GM18909 (cell line): ENCODE measurements around the gene ECEL1.
"Not testable (repeated sequence)": the region's sequence is repeated elsewhere in the genome, so short reads cannot be mapped to it uniquely, and the experiment has no call there.

Experiments
- ATAC-seq: cut with Tn5 transposase; IDR thresholded peaks from one replicate; pipeline ENCODE4 v1.9.1; 2021; ENCODE audit warnings: mild to moderate bottlenecking; ENCODE audit not compliant: unreplicated experiment, poor library complexity

The ECEL1 gene

DNA sequence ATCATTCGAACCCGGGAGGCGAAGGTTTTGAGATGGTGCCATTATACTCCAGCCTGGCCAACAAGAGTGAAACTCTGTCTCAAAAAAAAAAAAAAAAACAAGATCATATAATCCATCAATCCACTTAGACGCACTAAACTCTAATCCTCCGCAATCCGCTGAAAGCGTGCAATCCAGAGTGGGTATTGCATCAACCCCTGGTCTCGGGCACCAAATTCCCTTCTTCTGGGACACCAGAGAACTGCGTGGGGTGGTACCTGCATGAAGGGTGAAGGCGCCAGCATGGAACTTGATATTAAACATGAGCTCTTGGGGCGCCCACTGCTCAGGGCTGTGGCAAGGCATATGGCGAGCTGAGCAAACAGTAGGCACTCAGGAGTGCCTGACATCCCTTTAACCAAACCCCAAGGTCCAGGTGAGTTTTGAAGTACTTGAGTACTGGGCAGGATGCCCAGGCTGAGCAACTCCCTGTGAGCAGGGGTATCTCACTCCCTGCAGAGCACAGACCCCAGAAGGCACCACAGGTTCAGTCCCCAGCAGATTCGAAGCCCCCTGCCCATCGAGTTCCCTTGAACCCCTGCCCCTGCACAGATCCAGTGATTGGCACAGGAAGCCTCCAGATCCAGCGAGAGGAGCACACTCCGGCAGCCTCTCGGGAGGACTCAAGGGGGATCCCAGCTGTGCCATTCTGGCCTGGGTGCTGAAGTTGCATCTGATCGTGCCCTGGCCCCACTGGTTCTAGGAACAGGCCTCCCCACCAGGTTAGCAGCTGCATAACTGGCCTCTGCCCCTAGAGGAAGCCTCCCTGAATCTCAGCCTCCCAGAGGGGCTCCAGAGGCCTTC lies 23.7 kb downstream of the ECEL1 start:
- ATAC-seq = no peak

DNA sequence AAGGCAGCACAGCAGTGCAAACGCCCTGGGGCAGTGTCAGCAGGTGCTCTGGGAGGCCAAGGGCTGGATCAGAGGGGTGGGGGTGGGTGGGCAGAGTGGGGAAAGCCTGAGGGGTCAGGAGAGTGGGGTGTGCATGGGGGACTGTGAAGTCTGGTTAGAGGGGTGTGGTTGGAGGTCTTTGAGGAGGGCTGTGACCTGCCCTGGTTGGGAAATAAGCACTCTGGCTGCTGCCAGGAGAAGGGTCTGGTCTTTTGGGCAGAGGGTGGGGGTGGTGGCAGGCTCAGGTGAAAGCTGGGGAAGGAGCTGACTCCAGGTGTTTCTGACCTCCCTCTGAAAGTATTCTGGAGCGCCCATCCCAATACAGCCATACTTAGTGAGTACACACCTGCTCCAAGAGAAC lies 27.5 kb downstream of the ECEL1 start:
- ATAC-seq = no peak

DNA sequence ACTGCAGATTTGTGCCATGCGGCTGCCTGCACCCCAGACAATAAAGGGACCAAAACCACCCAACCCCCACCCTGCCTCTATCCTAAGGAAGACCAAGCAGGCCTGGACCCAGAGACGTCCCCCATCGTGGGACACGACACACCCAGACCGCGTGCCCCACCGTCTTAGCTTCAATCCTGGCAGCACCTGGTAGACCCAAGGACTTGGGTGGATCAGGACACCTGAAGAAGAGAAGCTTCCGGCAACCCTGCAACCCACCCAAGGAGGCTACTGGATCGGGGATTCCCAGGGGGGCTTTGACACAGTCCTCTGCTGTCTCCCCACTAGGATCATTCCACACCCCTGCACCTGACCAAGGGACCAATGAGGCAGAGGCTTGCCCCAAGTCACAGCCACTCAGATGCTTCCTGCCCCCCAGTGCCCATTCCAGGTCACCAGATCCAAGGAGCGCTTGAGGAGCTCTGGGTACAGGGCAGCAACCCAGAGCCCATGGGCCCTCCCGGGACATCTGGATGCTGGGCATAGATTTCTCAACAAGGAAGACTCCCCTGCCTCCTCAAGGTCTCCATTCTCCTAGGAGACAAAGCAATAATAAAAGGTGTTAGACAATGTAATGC lies 28.1 kb downstream of the ECEL1 start:
- ATAC-seq = no peak

DNA sequence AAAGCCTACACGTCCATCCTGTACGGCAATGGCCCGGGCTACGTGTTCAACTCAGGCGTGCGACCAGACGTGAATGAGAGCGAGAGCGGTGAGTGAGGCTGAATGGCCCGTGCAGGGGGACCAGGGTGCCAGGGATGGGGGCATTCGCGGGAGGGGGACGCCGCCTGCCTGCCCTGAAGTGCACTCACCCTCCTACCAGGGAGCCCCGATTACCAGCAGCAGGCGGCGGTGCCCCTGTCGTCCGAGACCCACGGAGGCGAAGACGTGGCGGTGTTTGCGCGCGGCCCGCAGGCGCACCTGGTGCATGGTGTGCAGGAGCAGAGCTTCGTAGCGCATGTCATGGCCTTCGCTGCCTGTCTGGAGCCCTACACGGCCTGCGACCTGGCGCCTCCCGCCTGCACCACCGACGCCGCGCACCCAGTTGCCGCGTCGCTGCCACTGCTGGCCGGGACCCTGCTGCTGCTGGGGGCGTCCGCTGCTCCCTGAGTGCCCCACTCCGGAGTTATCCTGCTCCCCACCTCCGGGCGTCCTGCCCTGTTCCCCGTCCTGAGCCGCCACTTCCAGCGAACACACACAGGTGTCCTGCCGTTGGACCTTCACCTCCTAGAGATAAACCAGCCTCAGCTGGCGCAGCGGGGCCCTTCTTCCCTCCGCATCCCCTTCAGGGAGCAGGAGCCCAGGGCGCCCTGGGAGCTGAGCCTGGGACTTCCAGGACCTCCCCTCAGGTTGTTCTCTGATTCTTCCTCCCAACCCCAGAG lies 28.8 kb downstream of the ECEL1 start:
- ATAC-seq = no peak

DNA sequence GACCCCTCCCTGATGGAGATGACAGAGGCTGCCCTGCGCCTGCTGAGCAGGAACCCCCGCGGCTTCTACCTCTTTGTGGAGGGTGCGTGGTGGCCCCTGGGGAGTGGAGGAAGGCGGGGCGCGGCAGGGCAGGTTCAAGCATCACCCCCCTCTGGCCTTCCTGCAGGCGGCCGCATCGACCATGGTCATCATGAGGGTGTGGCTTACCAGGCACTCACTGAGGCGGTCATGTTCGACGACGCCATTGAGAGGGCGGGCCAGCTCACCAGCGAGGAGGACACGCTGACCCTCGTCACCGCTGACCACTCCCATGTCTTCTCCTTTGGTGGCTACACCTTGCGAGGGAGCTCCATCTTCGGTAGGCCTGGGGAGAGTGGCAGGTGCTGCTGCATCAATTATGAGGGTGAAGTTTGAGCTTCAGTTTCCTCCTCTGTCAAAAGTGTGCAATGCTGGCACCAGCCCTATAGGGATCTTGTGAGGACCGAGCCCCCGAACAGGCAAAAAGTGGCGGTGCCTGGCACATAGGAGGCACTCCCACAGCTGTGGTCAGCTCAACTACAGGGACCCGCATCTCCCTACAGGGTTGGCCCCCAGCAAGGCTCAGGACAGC lies 29.5 kb downstream of the ECEL1 start:
- no peak for ATAC-seq

DNA sequence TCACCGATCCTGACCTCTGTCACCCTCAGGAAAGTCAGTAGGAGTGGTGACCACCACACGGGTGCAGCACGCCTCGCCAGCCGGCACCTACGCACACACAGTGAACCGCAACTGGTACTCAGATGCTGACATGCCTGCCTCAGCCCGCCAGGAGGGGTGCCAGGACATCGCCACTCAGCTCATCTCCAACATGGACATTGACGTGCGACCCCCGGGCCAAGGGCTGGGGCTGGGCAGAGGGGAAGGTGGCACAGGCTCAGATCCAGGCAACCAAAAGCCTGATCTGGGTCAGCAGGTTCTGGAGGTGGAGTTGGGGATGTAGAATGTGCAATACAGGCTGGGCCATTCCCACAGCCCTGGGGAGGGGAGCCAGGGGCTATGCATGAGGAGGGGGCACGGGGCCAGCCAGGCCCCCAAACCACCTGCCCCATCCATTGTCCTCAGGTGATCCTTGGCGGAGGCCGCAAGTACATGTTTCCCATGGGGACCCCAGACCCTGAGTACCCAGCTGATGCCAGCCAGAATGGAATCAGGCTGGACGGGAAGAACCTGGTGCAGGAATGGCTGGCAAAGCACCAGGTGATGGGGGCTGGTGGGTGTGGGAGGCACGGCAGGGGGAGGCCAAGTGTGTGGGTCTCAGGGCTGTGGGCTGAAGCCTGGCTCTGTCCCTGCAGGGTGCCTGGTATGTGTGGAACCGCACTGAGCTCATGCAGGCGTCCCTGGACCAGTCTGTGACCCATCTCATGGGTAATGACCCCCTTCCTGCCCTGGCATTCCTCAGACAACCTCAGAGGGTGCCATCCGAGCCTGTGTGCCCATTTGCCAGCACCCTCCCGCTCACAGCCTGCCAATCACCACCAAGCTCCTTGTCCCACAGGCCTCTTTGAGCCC lies 30.3 kb downstream of the ECEL1 start:
- ATAC-seq = no peak

DNA sequence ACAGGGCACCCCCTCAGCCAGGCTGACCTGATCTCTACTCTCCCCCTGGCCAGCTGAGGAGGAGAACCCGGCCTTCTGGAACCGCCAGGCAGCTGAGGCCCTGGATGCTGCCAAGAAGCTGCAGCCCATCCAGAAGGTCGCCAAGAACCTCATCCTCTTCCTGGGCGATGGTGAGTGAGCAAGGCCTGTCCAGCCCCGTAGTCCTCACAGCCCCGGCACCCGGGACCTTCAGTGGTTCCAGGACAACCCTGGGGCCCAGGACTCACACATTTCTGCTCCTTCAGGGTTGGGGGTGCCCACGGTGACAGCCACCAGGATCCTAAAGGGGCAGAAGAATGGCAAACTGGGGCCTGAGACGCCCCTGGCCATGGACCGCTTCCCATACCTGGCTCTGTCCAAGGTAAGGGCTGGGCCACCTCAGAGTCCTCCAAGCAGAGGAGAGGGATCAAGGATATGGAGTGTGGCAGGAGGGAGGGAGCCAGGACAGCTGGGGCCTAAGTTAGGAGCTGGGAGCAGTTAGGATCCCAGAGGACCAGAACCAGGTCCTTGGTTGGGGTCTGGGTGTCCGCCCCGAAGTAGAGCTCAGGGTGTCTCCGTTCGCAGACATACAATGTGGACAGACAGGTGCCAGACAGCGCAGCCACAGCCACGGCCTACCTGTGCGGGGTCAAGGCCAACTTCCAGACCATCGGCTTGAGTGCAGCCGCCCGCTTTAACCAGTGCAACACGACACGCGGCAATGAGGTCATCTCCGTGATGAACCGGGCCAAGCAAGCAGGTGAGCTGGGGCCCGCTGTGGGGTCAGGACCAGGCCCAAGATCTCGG lies 31.1 kb downstream of the ECEL1 start:
- no peak for ATAC-seq

DNA sequence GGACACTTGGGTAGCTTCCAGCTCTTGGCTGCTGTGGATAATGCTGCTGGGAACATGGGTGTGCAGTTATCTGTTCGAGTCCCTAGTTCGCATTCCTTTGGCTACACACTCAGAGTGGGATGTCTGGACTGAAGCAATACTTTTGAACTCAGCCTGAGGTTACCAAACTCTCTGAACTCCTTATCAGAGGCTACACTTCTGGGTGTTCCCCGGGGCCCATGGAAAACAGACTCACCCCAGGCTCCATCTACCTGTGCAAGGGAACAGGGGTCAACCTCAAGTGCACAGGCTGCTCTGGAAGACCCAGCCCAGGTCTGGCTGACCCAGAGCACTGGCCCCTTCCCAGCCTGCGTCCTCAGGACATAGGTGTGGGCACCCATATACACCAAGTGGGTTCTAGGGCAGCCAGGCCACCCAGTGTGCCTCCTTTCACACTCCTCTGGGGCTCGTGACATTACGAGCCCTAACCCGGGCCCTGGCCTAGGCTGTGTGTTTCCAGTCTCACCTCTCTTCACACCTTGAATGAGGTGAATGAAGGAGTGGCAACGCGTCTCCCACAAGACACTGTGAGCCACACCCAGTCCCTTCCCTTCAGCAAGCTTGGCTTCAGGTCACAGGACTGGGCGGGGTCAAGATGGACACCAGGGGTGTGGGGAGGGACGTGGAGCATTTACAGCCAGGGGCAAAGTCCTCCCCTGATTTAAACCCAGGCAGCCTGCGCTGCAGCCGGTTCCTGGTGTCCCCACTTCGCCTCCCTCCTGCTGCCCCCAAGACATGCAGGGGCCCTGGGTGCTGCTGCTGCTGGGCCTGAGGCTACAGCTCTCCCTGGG lies 32.0 kb downstream of the ECEL1 start, which contains the start of gene ALPI:
ALPI (plus strand) TSS at position 728 of the 830 bp plus-strand sequence; CDS start at position 775, 47 bp downstream.
- no peak for ATAC-seq

DNA sequence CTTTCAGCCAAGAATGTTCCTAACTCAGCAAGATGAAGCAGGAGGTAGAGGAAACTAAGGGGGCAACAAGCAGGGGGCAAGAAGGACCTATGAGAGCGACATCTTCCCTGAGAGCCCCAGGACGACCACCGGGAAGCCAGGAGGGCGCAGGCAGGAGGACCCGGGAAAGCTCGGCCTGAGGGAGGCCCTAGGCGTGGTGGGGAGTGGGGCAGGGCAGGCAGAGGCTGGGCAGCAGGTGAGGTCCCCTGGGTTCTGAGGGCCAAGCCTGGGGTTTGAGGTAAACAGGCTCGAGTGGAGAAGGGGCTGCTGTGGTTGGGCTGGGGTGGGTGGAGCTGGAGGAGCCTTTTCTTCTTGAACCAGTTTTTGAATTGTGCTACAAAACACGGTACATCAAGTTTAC lies 33.0 kb downstream of the ECEL1 start:
- no peak for ATAC-seq

DNA sequence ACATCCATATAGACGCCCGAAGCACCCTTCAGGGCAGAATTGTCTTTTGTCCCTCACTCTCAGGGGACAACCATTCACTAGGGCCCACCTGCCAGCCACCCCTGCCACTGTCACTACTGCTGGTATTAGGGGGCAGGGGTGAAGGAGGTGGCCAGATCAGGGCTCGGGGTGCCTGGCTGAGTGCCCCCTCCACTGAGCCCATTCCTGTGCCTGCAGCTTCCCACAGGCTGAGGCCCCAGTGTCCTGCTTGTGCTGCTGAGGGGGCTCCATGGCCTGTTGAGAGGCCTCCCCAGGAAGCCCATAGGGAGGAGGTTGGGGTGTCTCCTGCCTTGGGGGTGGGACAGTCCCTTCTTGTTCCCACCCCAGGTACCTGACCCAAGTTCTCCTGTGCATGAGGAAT lies 36.0 kb downstream of the ECEL1 start:
- ATAC-seq = not testable (repeated sequence)

DNA sequence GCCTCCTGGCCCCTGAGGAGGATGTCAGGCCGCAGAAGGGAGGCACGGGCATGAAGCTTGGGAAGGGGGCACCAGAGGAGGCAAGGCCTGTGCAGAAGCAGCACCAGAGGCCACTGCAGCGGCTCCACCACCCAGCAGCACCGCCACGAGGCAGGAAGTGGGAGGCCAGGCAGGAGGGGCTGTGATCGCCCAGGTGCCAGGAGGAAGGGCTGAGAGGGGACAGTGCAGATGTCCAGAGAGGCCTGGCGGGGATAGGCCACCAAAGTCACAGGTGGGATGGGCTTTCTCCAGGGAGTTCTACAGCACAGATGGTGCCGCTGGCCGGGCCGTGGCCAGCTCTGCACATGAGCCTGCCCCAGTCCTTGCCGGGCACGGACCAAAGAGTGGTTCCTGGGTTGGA lies 37.7 kb downstream of the ECEL1 start:
- no peak for ATAC-seq

DNA sequence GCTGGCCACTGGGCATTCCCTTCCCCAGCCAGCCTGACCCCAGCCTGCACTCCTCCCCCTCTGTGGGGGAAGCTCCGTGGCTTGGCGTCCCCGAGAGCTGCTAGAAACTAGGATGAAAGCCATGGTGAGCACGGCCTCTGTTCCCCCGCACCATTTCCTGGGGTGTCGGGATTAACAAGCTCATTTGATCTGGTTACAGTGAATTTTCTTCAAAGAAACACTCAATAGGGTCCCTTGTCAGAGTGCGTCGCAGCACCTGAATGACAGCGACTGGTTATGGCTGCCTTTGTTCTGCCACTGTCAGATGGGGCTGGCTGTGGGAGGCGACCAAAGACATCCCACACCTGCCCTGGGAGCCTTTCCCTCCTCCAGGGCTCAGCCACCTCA lies 39.3 kb downstream of the ECEL1 start:
- ATAC-seq = no peak

DNA sequence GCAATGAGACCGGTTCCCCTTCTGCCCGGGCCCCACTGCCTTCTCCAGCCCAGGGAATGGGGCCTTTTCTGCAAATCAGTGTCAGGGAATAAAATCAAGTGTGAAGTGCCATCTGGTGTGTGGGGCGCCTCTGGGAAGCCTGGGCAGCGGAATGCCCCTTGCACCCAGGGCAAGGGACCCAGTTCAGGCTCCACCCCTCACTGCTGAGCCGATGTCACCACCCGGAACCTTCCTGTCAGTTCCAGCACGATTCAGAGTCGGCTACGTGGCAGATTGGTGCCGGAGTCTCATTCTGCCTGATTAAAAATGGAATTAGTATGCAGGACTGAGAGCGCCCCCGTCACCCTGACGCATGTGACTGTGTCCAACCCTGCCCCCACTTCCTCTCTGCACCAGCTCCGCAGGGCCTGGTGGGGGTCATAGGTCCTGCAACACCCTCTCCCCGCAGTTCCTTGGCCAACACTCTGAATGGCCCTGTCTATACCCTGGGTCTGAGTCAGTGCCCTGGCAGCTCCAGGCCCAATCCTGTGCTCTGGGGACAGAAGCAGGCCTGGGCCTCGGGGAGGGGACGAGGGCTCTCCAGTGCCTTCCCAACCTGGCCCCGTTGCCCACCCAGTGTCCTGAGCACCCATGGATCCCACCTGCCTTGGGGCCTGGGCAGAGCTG lies 39.9 kb downstream of the ECEL1 start:
- ATAC-seq = no peak

DNA sequence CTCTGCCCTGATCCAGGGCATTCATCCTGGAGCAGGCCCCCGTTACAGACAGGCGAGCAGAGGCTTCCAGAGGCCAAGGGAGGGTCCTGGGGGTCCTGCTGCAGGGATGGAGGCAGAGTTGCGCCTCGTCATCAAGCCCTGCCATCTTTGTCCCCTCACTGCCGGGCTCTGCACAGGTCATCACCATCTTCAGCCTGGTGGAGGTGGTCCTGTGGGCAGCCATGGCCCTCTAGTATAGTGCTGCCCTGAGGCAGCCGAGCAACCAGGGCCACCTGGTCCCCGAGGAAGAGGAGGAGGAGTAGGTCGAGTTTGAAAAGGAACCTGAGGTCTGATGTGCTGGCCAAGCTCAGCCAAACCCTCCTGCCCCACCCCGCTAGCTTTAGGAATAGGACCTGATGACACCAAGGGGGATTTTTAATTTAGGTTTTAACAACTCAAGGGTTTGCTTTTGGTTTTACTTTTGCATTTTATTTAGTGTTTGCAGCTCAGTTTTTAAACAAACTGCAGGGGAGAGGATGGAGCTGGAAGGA lies 40.5 kb downstream of the ECEL1 start:
- no peak for ATAC-seq

DNA sequence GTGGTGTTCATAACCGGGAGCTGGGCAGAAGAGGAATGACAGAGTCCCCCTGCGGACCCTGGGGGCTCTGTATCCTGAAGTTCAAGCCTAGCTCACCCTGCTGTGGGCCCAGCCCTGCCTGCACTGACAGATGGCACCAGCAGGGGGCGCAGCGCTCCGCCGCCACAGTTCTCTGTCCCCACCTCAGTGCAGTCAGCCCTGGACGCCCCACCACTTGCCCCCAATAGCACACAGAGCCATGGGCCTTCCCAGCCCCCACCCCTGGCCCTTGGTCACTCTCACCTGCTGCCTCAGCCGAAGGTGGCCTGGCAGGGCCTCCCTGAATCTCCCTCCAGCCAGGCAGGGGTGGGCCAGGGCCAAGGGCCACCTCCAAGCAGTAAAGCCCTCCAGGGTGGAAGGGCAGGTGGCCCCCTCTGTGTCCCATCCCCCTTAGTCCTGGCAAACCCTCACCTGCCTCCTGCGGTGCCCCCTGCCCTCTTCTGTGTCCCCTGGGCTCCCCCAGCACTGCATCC lies 41.3 kb downstream of the ECEL1 start:
- ATAC-seq = not testable (repeated sequence)

DNA sequence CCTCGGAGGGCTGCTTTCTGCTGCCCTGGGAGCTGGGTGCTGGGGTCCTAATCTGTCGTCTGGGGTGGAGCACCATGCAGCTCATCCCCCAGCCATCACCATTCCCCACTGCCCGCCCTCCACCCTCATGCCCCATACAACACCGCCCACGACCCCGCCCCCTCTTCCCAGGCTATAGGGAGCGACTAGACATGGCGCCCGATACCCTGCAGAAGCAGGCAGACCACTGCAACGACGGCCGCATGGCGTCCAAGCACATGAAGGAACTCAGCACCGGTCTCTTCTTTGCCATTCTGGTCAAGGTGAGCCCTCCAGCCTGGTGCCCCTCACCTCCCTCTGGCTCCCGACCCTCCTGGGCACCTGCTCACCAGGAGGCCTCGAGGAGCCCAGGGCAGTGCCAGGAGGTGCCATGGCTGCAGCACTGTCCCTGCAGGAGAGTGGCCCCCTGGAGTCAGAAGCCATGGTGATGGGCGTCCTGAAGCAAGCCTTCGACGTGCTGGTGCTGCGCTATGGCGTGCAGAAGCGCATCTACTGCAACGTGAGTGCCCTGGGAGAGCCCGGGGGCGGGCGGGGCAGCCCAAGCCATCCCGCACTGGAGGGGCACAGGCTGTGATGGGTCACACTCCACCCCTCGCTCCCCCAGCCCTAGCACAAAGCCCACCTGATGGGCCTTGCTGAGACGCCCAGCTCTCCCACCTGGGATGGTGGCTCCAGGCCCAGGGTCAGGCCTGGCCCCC lies 42.3 kb downstream of the ECEL1 start:
- ATAC-seq = not testable (repeated sequence)
